ENCODE results near the gene SNAI3. TPM values are rescaled to one million over a fixed set of nuclear protein-coding genes. Genes with fewer than 3 reads are reported as not detected.

SNAI3 gene
- total RNA-seq, 6 experiments from 2014 or later: 0.15 to 0.98 (median 0.35) TPM

GRCh38 chr16:88691924-88692560, 5.7 kb upstream of the SNAI3 start:
- intact Hi-C loops (cut with DNase I): no loop called here
- Histone ChIP-seq H3K4me3 (no peak overlapping the region), H3K4me1 (no peaks in the 10 kb centered on the region), H3K9me3 (no peaks in the 10 kb centered on the region), H3K27ac (no peak overlapping the region), H3K27me3 (no peaks in the 10 kb centered on the region), H3K36me3 (peaks cover 0 to 2% (median 0%) of the 10 kb centered on the region in 4 donors)
- ATAC-seq (peak in 1 of 4 donors; percentile 55), DNase-seq (peak in 2 of 3 donors; percentile 35 to 65)
- TF ChIP-seq POLR2A (IDR thresholded peaks at IDR 0.05) (no peak), CTCF (IDR thresholded peaks at IDR 0.05) (no peak)
- no CpG with 5 or more reads among the region's 26 CpGs for WGBS (ENCODE audit: insufficient coverage, low coverage, low lambda C conversion rate, missing lambda C conversion rate)

- Histone ChIP-seq H3K36me3 (no peaks in the 10 kb centered on the region), H3K9me3 (no peaks in the 10 kb centered on the region), H3K4me3 (no peak overlapping the region), H3K27me3 (no peaks in the 10 kb centered on the region), H3K4me1 (peaks cover 0 to 6% (median 0%) of the 10 kb centered on the region in 4 donors), H3K27ac (no peak overlapping the region)
- ATAC-seq: no peak
- intact Hi-C loops (cut with DNase I): no loop called here
- TF ChIP-seq POLR2A (IDR thresholded peaks at IDR 0.05) (no peak), CTCF (IDR thresholded peaks at IDR 0.05) (no peak)
- WGBS (ENCODE audit: insufficient coverage, low coverage, low lambda C conversion rate, missing lambda C conversion rate): 94% methylated on average over 8 of the region's 33 CpGs
- peak in 1 of 3 donors; percentile 53 for DNase-seq
These were observed 5.0 kb upstream of the SNAI3 start for GRCh38 chr16:88691129-88691813.

GRCh38 chr16:88690341-88691128, 4.2 kb upstream of the SNAI3 start:
- no peak for DNase-seq
- H3K27me3 ChIP-seq: no peaks in the 10 kb centered on the region
- TF ChIP-seq POLR2A (IDR thresholded peaks at IDR 0.05) (no peak), CTCF (IDR thresholded peaks at IDR 0.05) (no peak)
- no peaks in the 10 kb centered on the region for H3K36me3 ChIP-seq
- intact Hi-C loops (cut with DNase I): no loop called here
- no peak overlapping the region for H3K4me3 ChIP-seq
- ATAC-seq: no peak
- no peaks in the 10 kb centered on the region for H3K9me3 ChIP-seq
- H3K4me1 ChIP-seq: peaks cover 0 to 11% (median 2%) of the 10 kb centered on the region in 4 donors
- no peak overlapping the region for H3K27ac ChIP-seq
- 89% methylated on average over 5 of the region's 21 CpGs for WGBS (ENCODE audit: insufficient coverage, low coverage, low lambda C conversion rate, missing lambda C conversion rate)

- intact Hi-C loops (cut with DNase I): no loop called here
- DNase-seq (peak in 1 of 3 donors; percentile 78), ATAC-seq (peak in 3 of 4 donors; percentile 6 to 67 (median 9))
- Histone ChIP-seq H3K27ac (no peak overlapping the region), H3K36me3 (no peaks in the 10 kb centered on the region), H3K4me1 (peaks cover 0 to 11% (median 4%) of the 10 kb centered on the region in 4 donors), H3K9me3 (no peaks in the 10 kb centered on the region), H3K27me3 (no peaks in the 10 kb centered on the region), H3K4me3 (no peak overlapping the region)
- TF ChIP-seq POLR2A (IDR thresholded peaks at IDR 0.05): no peak
- 14% methylated on average over 10 of the region's 28 CpGs for WGBS (ENCODE audit: insufficient coverage, low coverage, low lambda C conversion rate, missing lambda C conversion rate)
These were observed 1.9 kb upstream of the SNAI3 start for GRCh38 chr16:88688013-88688778.
